Measurements from ENCODE around the gene STARD13. TPM values are rescaled to one million over a fixed set of nuclear protein-coding genes. Genes with fewer than 3 reads are reported as not detected.
"Not testable (repeated sequence)": the region's sequence is repeated elsewhere in the genome, so short reads cannot be mapped to it uniquely, and the experiment has no call there.

The STARD13 gene
- total and polyA plus RNA-seq, 4 donors = 14.2 to 51.4 (median 22.2) TPM

DNA sequence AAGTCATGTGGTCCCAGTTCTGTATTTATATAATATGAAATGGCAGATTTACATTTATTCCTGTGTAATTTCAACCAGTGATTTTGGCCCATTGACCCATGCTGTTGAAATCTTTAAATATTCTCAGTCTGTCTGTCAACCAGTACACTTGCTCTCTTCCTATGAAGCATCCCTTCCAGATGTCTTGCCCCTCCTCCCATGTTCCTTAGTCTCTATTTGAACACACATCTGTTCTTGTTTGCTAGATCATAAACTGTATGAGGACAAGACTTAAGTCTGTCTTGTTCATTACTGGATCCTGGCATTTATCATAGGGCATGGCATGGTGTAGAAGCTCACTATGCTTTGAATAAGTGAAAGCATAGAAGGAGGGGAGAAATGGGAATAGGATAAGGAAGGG is 34.9 kb downstream of the STARD13 start:
- no peak for DNase-seq (ENCODE audit: low read depth in 4 of 6, low spot score in 6 of 6)
- Histone ChIP-seq H3K4me3 (ENCODE audit: low read depth, low read length) (no peak overlapping the region), H3K27me3 (ENCODE audit: control insufficient read depth, insufficient read depth, low read length) (no peaks in the 10 kb centered on the region), H3K36me3 (ENCODE audit: control insufficient read depth, insufficient read depth, low read length) (no peaks in the 10 kb centered on the region), H3K4me1 (ENCODE audit: control insufficient read depth, insufficient read depth, low read length) (peaks cover 3% of the 10 kb centered on the region), H3K27ac (ENCODE audit: low read depth, low read length) (no peak overlapping the region), H3K9me3 (ENCODE audit: control insufficient read depth, insufficient read depth, low read length) (no peaks in the 10 kb centered on the region)

DNA sequence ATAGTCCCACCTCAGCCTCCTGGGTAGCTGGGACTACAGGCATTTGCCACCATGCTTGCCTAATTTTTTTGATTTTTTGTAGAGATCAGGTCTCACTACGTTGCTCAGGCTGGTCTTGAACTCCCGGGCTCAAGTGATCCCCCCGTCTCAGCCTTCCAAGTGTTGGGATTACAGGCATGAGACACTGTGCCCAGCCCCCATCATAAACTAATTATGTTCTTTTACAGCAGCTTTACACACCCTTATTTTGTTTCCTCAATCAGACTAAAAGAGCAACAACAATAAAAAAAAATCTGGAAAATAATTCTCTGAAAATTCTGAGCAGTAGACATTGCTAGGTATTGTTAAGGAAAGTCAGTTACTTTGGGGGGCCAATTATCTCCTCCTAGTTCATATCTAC is 35.7 kb downstream of the STARD13 start:
- no peak overlapping the region for H3K27ac ChIP-seq (ENCODE audit: low read depth, low read length)
- H3K4me1 ChIP-seq (ENCODE audit: control insufficient read depth, insufficient read depth, low read length) = peaks cover 3% of the 10 kb centered on the region
- 86% methylated on average over 3 of the region's 3 CpGs for WGBS (ENCODE audit: insufficient coverage)
- DNase-seq (ENCODE audit: low read depth in 4 of 6, low spot score in 6 of 6) = no peak
- H3K9me3 ChIP-seq (ENCODE audit: control insufficient read depth, insufficient read depth, low read length) = no peaks in the 10 kb centered on the region
- no peaks in the 10 kb centered on the region for H3K36me3 ChIP-seq (ENCODE audit: control insufficient read depth, insufficient read depth, low read length)
- no peaks in the 10 kb centered on the region for H3K27me3 ChIP-seq (ENCODE audit: control insufficient read depth, insufficient read depth, low read length)
- H3K4me3 ChIP-seq (ENCODE audit: low read depth, low read length) = no peak overlapping the region

DNA sequence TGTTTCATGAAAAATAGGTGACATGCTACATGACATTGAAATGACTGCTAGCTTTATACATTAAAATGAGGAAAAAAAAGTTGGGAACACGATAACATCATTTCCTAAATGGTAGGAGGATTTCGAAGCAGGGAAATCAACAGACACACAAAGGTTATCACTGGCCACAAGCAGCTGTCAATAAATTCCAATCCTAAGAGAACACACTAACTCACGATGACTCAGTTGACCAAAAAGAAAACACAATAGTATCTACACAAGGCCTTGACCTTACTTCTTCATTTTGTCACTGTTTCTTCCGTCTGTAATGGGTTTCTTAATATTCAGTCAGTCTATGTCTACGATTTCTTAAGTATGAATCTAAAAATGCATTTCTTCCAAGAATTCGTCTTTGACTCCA is 36.5 kb downstream of the STARD13 start:
- no peaks in the 10 kb centered on the region for H3K36me3 ChIP-seq (ENCODE audit: control insufficient read depth, insufficient read depth, low read length)
- no peak for DNase-seq (ENCODE audit: low read depth in 4 of 6, low spot score in 6 of 6)
- 100% methylated on average over 2 of the region's 6 CpGs for WGBS (ENCODE audit: insufficient coverage)
- no peak overlapping the region for H3K4me3 ChIP-seq (ENCODE audit: low read depth, low read length)
- no peaks in the 10 kb centered on the region for H3K27me3 ChIP-seq (ENCODE audit: control insufficient read depth, insufficient read depth, low read length)
- peaks cover 3% of the 10 kb centered on the region for H3K4me1 ChIP-seq (ENCODE audit: control insufficient read depth, insufficient read depth, low read length)
- H3K9me3 ChIP-seq (ENCODE audit: control insufficient read depth, insufficient read depth, low read length) = no peaks in the 10 kb centered on the region
- H3K27ac ChIP-seq (ENCODE audit: low read depth, low read length) = no peak overlapping the region

DNA sequence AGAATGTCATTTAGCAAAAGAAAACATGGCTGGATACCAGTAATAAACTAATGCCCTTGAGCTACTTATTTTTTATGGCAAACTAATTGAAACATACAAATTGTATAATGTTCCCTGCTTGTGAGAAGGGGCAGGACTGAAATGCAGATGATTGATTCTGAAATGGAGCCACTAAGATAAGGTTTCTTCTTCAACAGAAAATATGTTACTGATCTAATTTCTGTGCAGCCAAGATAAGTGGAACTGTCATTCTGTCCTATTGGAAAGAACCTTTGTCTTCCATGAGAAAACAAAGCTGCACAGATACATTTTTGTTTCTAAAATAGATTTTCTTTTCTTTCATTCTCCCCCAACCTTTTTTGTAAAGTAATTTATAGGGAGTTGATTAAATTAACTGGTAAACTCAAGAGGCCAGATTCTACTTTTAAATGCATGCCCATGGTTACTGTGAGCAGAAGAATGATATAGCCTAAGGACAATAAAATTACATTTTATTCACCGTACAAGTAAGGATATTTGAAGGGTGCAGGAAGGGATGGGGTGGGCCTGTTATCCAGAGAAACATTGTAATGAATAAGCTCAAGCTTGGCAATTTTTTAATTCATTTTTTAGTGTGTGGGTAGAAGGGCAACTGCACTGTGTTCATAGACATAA is 39.9 kb downstream of the STARD13 start:
- Histone ChIP-seq H3K27me3 (ENCODE audit: control insufficient read depth, insufficient read depth, low read length) (no peaks in the 10 kb centered on the region), H3K4me3 (ENCODE audit: low read depth, low read length) (no peak overlapping the region), H3K4me1 (ENCODE audit: control insufficient read depth, insufficient read depth, low read length) (no peaks in the 10 kb centered on the region), H3K27ac (ENCODE audit: low read depth, low read length) (no peak overlapping the region), H3K9me3 (ENCODE audit: control insufficient read depth, insufficient read depth, low read length) (peaks cover 5% of the 10 kb centered on the region), H3K36me3 (ENCODE audit: control insufficient read depth, insufficient read depth, low read length) (peaks cover 5% of the 10 kb centered on the region)
- peak in 1 of 6 donors; percentile 80 for DNase-seq (ENCODE audit: low read depth in 4 of 6, low spot score in 6 of 6)
- no CpG with 5 or more reads among the region's 1 CpG for WGBS (ENCODE audit: insufficient coverage)

DNA sequence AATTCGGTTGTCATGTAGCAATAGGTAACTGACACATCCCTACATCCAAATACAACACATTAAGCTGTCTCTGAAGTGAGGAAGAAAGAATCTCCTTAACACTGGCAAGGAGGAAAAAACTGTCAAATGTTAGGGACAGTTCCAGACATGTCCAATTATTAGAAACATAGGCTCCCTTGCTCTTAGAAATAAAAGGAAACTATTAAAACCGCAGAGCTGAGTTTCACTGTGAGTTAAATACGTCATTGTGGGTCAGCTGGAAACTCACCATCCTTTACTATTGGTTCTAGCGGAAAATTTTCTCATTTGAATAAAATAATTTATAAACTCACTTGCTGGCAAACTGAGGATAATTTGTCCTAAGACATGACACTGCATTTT is 40.7 kb downstream of the STARD13 start:
- Histone ChIP-seq H3K4me3 (ENCODE audit: low read depth, low read length) (no peak overlapping the region), H3K4me1 (ENCODE audit: control insufficient read depth, insufficient read depth, low read length) (no peaks in the 10 kb centered on the region), H3K27ac (ENCODE audit: low read depth, low read length) (no peak overlapping the region), H3K27me3 (ENCODE audit: control insufficient read depth, insufficient read depth, low read length) (no peaks in the 10 kb centered on the region), H3K9me3 (ENCODE audit: control insufficient read depth, insufficient read depth, low read length) (peaks cover 5% of the 10 kb centered on the region), H3K36me3 (ENCODE audit: control insufficient read depth, insufficient read depth, low read length) (peaks cover 5% of the 10 kb centered on the region)
- no CpG with 5 or more reads among the region's 4 CpGs for WGBS (ENCODE audit: insufficient coverage)
- DNase-seq (ENCODE audit: low read depth in 4 of 6, low spot score in 6 of 6) = no peak

DNA sequence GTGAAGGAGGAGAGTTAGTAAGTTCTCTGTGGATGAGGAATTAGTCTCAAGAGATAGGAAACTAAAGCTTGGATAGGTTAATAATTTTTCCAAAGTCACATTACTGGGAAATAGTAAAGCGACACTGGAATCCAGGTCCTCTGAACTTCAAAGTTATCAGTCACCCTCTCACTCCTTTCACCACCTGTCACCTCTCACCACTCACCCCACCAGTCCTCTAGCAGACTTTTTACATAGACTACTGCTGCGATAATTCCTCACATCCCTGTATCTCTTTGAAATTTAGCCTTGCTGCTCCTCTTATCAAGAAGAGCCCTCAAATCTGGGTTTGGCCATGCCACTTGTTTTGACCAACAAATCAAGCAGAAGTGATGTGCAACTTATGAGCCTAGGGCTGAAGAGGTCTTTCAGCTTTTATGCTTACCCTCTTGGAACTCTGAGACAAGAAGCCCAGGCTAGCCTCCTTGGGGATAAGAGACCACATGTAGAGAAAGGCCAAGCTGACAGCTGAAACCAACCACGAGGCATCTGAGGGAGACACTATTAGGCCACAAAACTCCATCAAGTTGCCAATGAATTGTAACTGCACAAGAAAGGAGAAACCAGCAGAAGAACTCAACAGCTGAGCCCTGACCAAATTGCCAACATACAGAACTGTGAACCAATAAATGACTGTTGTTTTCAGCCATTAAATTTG is 41.2 kb downstream of the STARD13 start:
- peaks cover 5% of the 10 kb centered on the region for H3K9me3 ChIP-seq (ENCODE audit: control insufficient read depth, insufficient read depth, low read length)
- no peak for DNase-seq (ENCODE audit: low read depth in 4 of 6, low spot score in 6 of 6)
- H3K36me3 ChIP-seq (ENCODE audit: control insufficient read depth, insufficient read depth, low read length) = peaks cover 5% of the 10 kb centered on the region
- H3K4me1 ChIP-seq (ENCODE audit: control insufficient read depth, insufficient read depth, low read length) = no peaks in the 10 kb centered on the region
- no peaks in the 10 kb centered on the region for H3K27me3 ChIP-seq (ENCODE audit: control insufficient read depth, insufficient read depth, low read length)
- H3K4me3 ChIP-seq (ENCODE audit: low read depth, low read length) = no peak overlapping the region
- WGBS (ENCODE audit: insufficient coverage) = 100% methylated on average over 2 of the region's 3 CpGs
- no peak overlapping the region for H3K27ac ChIP-seq (ENCODE audit: low read depth, low read length)

DNA sequence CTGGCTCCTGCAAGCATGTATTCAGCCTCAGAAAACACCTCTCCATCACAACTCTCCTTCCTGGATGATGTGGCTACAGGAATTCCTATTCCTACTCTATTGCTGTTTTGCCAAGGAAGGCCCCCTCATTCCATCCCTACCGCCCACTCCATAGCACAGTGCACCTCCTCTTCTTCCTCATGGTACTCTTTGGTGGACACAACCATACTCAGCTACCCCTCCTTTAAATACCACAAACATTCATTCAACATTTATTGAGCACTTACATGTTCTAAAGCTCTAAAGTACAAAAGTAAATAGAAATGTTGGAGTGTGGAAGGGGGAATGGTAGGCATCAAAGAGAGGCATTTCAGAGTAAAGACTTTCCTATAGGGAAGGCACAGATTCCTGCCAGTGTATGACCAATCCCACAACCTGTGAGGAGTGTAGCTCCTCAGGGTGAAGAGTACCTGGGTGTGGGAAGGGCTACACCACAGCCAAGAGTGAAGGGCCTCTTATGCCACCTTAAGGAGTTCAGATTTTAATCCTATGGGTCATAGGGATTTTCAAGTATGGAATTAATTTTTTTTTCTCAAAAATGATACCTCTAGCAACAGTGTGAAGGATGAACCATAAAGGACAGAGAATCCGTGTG is 42.5 kb downstream of the STARD13 start:
- no peak for DNase-seq (ENCODE audit: low read depth in 4 of 6, low spot score in 6 of 6)
- Histone ChIP-seq H3K36me3 (ENCODE audit: control insufficient read depth, insufficient read depth, low read length) (peaks cover 5% of the 10 kb centered on the region), H3K4me3 (ENCODE audit: low read depth, low read length) (no peak overlapping the region), H3K27me3 (ENCODE audit: control insufficient read depth, insufficient read depth, low read length) (no peaks in the 10 kb centered on the region), H3K9me3 (ENCODE audit: control insufficient read depth, insufficient read depth, low read length) (peaks cover 5% of the 10 kb centered on the region), H3K4me1 (ENCODE audit: control insufficient read depth, insufficient read depth, low read length) (no peaks in the 10 kb centered on the region), H3K27ac (ENCODE audit: low read depth, low read length) (no peak overlapping the region)
- WGBS (ENCODE audit: insufficient coverage) = 86% methylated on average over 1 of the region's 2 CpGs

DNA sequence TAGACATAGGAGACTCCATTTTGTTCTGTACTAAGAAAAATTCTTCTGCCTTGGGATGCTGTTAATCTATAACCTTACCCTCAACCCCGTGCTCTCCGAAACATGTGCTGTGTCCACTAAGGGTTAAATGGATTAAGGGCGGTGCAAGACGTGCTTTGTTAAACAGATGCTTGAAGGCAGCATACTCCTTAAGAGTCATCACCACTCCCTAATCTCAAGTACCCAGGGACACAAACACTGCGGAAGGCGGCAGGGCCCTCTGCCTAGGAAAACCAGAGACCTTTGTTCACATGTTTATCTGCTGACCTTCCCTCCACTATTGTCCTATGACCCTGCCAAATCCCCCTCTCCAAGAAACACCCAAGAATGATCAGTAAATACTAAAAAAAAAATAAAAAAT is 43.2 kb downstream of the STARD13 start:
- H3K4me1 ChIP-seq (ENCODE audit: control insufficient read depth, insufficient read depth, low read length); H3K27me3 ChIP-seq (ENCODE audit: control insufficient read depth, insufficient read depth, low read length); DNase-seq (ENCODE audit: low read depth in 4 of 6, low spot score in 6 of 6); H3K27ac ChIP-seq (ENCODE audit: low read depth, low read length); H3K36me3 ChIP-seq (ENCODE audit: control insufficient read depth, insufficient read depth, low read length); H3K4me3 ChIP-seq (ENCODE audit: low read depth, low read length); H3K9me3 ChIP-seq (ENCODE audit: control insufficient read depth, insufficient read depth, low read length): not testable (repeated sequence)
- no CpG with 5 or more reads among the region's 6 CpGs for WGBS (ENCODE audit: insufficient coverage)

DNA sequence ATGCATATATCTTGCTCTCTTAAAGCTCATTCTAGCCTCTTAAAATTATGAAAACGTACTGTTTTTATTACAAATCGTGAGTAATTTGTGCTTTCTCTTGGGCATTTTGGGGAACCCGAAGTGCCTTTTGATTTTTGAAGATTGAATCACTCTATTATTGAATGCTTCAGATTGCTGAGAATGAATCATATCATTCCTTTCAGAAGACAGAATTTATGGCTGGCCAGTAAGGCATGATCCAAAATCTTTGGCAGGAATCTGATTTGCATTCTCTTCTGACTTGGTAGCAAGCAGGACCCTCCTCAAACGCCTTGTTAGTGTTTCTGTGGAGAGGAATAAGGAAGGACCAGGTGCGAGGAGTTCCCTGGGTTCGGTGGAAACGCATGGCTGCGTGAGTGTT is 49.5 kb downstream of the STARD13 start:
- DNase-seq (ENCODE audit: low read depth in 4 of 6, low spot score in 6 of 6) = no peak
- H3K27me3 ChIP-seq (ENCODE audit: control insufficient read depth, insufficient read depth, low read length) = no peaks in the 10 kb centered on the region
- H3K9me3 ChIP-seq (ENCODE audit: control insufficient read depth, insufficient read depth, low read length) = peaks cover 1% of the 10 kb centered on the region
- peaks cover 4% of the 10 kb centered on the region for H3K36me3 ChIP-seq (ENCODE audit: control insufficient read depth, insufficient read depth, low read length)
- WGBS (ENCODE audit: insufficient coverage) = 91% methylated on average over 6 of the region's 8 CpGs
- H3K4me1 ChIP-seq (ENCODE audit: control insufficient read depth, insufficient read depth, low read length) = peaks cover 4% of the 10 kb centered on the region
- no peak overlapping the region for H3K4me3 ChIP-seq (ENCODE audit: low read depth, low read length)
- no peak overlapping the region for H3K27ac ChIP-seq (ENCODE audit: low read depth, low read length)

DNA sequence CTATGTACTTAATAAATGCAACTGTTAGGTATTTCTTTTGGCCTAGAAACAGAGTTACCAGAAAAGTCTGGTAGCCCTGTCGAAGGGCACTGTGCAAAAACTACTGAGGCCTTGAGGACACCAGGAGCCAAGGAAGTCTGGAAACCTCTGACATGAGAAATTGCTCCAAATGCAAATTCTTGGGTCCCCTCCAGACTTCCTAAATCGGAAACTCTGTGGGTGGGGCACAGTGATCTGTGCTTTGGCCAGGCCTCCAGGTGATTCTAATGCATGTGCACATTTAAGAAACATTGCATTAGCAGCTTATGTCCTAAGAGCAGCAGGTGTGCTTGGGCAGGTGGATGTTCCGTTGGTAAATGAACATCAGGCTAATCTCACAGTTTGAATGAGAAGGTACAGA is 50.0 kb downstream of the STARD13 start:
- no peaks in the 10 kb centered on the region for H3K9me3 ChIP-seq (ENCODE audit: control insufficient read depth, insufficient read depth, low read length)
- DNase-seq (ENCODE audit: low read depth in 4 of 6, low spot score in 6 of 6) = no peak
- 54% methylated on average over 2 of the region's 3 CpGs for WGBS (ENCODE audit: insufficient coverage)
- peaks cover 4% of the 10 kb centered on the region for H3K36me3 ChIP-seq (ENCODE audit: control insufficient read depth, insufficient read depth, low read length)
- H3K4me3 ChIP-seq (ENCODE audit: low read depth, low read length) = no peak overlapping the region
- no peaks in the 10 kb centered on the region for H3K27me3 ChIP-seq (ENCODE audit: control insufficient read depth, insufficient read depth, low read length)
- H3K4me1 ChIP-seq (ENCODE audit: control insufficient read depth, insufficient read depth, low read length) = peaks cover 7% of the 10 kb centered on the region
- H3K27ac ChIP-seq (ENCODE audit: low read depth, low read length) = no peak overlapping the region

All from spinal cord (tissue), 10 donors.